Esophagus muscularis mucosa (tissue), 4 donors: ENCODE measurements around the gene ARHGEF6. TPM values are rescaled to one million over a fixed set of nuclear protein-coding genes. Genes with fewer than 3 reads are reported as not detected.

Experiments used
- DNase-seq: peaks from one replicate; pipeline ENCODE4 v3.0.0-alpha.2; 2017; ENCODE audit errors: extremely low spot score
- H3K27ac ChIP-seq, 4 donors: fragments of 200-600 bp; sonication (generic); replicated peaks in 1 of 4; 1 replicate in 3 of 4; 2 replicates in 1 of 4; pipeline ENCODE4 v1.5.1; 2016 to 2019; ENCODE audit warnings: mild to moderate bottlenecking in 1 of 4
- H3K27me3 ChIP-seq, 4 donors: fragments of 200-600 bp; sonication (generic); one replicate each; pipeline versions ENCODE4 v1.5.1 to v1.6.0; 2016 to 2019
- H3K36me3 ChIP-seq, 4 donors: fragments of 200-600 bp; sonication (generic); one replicate each; pipeline ENCODE4 v1.5.1; 2016 to 2019
- H3K4me1 ChIP-seq, 4 donors: fragments of 200-600 bp; sonication (generic); one replicate each; pipeline ENCODE4 v1.5.1; 2016 to 2019
- H3K4me3 ChIP-seq, 4 donors: fragments of 200-600 bp; sonication (generic); 1 replicate in 2 of 4; 2 replicates in 2 of 4; pipeline ENCODE4 v1.5.1; 2016 to 2019; ENCODE audit warnings: mild to moderate bottlenecking in 4 of 4, moderate library complexity in 1 of 4
- H3K9me3 ChIP-seq, 4 donors: fragments of 200-600 bp; sonication (generic); 1 replicate in 3 of 4; 2 replicates in 1 of 4; pipeline ENCODE4 v1.5.1; 2016 to 2019
- CTCF ChIP-seq, 3 experiments: fragments of 200-600 bp in 2 of 3; fragments of 450-650 bp in 1 of 3; sonication (generic) in 2 of 3; IDR thresholded peaks; one replicate each; pipeline ENCODE4 v1.5.1; 2017 to 2019; ENCODE audit warnings: antibody characterized with exemption in 3 of 3, mild to moderate bottlenecking in 2 of 3, moderate library complexity in 1 of 3
- EP300 ChIP-seq: sonication (generic); formaldehyde crosslinking; IDR thresholded peaks from one replicate; pipeline ENCODE4 v1.6.1; 2017; ENCODE audit warnings: antibody characterized with exemption
- POLR2A ChIP-seq: fragments of 450-650 bp; IDR thresholded peaks from one replicate; pipeline ENCODE4 v1.6.1; 2017; ENCODE audit warnings: antibody characterized with exemption, moderate library complexity, mild to moderate bottlenecking, low read depth
- POLR2AphosphoS5 ChIP-seq, 2 donors: sonication (generic); formaldehyde crosslinking; IDR thresholded peaks; one replicate each; pipeline ENCODE4 v1.6.1; 2017; ENCODE audit warnings: antibody characterized with exemption in 2 of 2
- WGBS: methylation state at CpG from one replicate; pipeline ENCODE4 v1.1.5; 2018; 5-methylcytosine and 5-hydroxymethylcytosine counted together
- intact Hi-C: fragments of 100-400 bp; cut with DNase I; formaldehyde crosslinking; loops from one replicate; pipeline ENCODE4 v1.15.1; 2023
- small RNA-seq, 3 donors: library from RNA; depleted of rRNA; stranded (forward); fragments of <200 nt; gene quantifications; one replicate each; pipeline ENCODE3, GENCODE V24; 2016
- total RNA-seq, 4 donors: library from RNA; depleted of rRNA; stranded (reverse); fragments of >200 nt; gene quantifications; one replicate each; pipeline versions ENCODE4 v1.1.0 to v1.2.1, GENCODE V29; 2016

ARHGEF6 gene
- total RNA-seq, 4 donors from 2014 or later, result 13.4 to 16.4 (median 15.0) TPM

GRCh38 chrX:136622568-136622967, 158.2 kb downstream of the ARHGEF6 start:
- WGBS, result 82% methylated on average over 4 of the region's 4 CpGs
- no peak overlapping the region for H3K4me3 ChIP-seq
- intact Hi-C loops, result no loop called here

GRCh38 chrX:136620780-136621179, 160.0 kb downstream of the ARHGEF6 start:
- H3K4me3 ChIP-seq, result no peak overlapping the region
- intact Hi-C loops, result no loop called here
- no peaks in the 10 kb centered on the region for H3K4me1 ChIP-seq
- H3K36me3 ChIP-seq, result no peaks in the 10 kb centered on the region
- H3K27ac ChIP-seq, result no peak overlapping the region
- DNase-seq, result no peak
- no peaks in the 10 kb centered on the region for H3K27me3 ChIP-seq
- H3K9me3 ChIP-seq, result no peaks in the 10 kb centered on the region
- TF ChIP-seq EP300 (no peak), CTCF (IDR thresholded peaks at IDR 0.05) (no peak), POLR2A (no peak), POLR2AphosphoS5 (IDR thresholded peaks at IDR 0.05) (no peak)

More at GRCh38 chrX:136622568-136622967, 158.2 kb downstream of the ARHGEF6 start:
- no peaks in the 10 kb centered on the region for H3K36me3 ChIP-seq
- H3K27ac ChIP-seq, result no peak overlapping the region
- H3K4me1 ChIP-seq, result no peaks in the 10 kb centered on the region
- TF ChIP-seq CTCF (IDR thresholded peaks at IDR 0.05) (no peak), EP300 (no peak), POLR2AphosphoS5 (IDR thresholded peaks at IDR 0.05) (no peak), POLR2A (no peak)
- no peaks in the 10 kb centered on the region for H3K27me3 ChIP-seq
- no peaks in the 10 kb centered on the region for H3K9me3 ChIP-seq
- DNase-seq, result no peak

DNA sequence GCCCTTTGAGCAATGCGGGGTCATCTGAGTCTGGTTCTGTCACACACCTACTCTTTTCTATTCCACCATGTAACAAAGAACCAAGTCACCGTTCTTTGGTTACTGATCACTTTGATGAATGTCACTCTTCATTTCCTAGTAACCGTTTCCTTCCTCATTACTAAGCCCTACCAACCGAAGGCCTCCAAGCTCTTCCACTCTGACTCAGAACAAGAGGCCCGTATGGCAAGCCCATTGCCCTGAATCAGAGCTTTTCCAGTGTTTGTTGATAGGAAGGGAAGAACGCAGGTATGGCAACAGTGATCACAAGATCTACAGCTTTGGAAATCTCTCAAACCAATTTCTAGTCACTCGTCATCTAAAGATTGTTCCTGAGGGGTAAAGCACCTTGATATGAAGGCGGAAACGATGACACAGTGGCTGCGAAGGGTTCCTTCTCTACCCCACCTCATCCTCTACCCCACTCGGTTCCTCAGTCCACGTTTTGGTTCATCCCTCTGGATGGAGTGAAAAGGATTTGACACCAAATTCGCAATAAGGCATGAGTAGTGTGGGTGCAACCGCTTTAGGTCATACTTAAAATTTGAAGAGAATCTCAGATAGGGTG, 160.7 kb downstream of the ARHGEF6 start:
- H3K36me3 ChIP-seq, result no peaks in the 10 kb centered on the region
- intact Hi-C loops, result no loop called here
- no peaks in the 10 kb centered on the region for H3K27me3 ChIP-seq
- WGBS, result 72% methylated on average over 14 of the region's 14 CpGs
- H3K9me3 ChIP-seq, result no peaks in the 10 kb centered on the region
- TF ChIP-seq EP300, result no peak
- no peaks in the 10 kb centered on the region for H3K4me1 ChIP-seq
- H3K27ac ChIP-seq, result no peak overlapping the region
- no peak overlapping the region for H3K4me3 ChIP-seq
- DNase-seq, result no peak

GRCh38 chrX:136616987-136617685, 163.6 kb downstream of the ARHGEF6 start:
- WGBS, result 80% methylated on average over 6 of the region's 6 CpGs
- Histone ChIP-seq H3K36me3 (no peaks in the 10 kb centered on the region), H3K4me1 (no peaks in the 10 kb centered on the region), H3K27ac (no peak overlapping the region), H3K27me3 (no peaks in the 10 kb centered on the region), H3K9me3 (no peaks in the 10 kb centered on the region), H3K4me3 (no peak overlapping the region)
- intact Hi-C loops, result no loop called here
- TF ChIP-seq POLR2AphosphoS5 (IDR thresholded peaks at IDR 0.05), result no peak
- no peak for DNase-seq

Small RNA genes within 50 kb of the gene (small RNA-seq; reads per million reads assigned to genes)
- 0 reads per million in 3 donors for gene RF00019
- gene RNU6-972P, result 0 reads per million in 3 donors

Other genes with a start within 250 kb of the ARHGEF6 start
- not detected for gene VGLL1, start 248.7 kb downstream of the ARHGEF6 start, total RNA-seq
- under 1 TPM in 2 of 4 donors, not detected in 2; 0.32 to 0.33 TPM for gene CD40LG, start 132.8 kb downstream of the ARHGEF6 start, total RNA-seq
- 100 to 1,000 TPM; 126 to 219 (median 159) TPM for gene RBMX, start 99.8 kb upstream of the ARHGEF6 start, total RNA-seq